ENCODE data around the gene PGAP2.
A peak's percentile ranks its signal among the peaks of the same experiment; 100 is the strongest.

Gene PGAP2

GRCh38 chr11:3867209-3868091 is 59.1 kb downstream of the PGAP2 start:
- H3K9me2 ChIP-seq (replicated peaks; ENCODE audit: low read depth, low read length), result no peaks in the 10 kb centered on the region
- H4K20me1 ChIP-seq (ENCODE audit: insufficient read depth, low read length, poor library complexity, severe bottlenecking), result peaks cover 23% of the 10 kb centered on the region
- no peaks in the 10 kb centered on the region for H3F3A ChIP-seq (ENCODE audit: low read depth)
- peak overlapping the region; percentile 11 for H3K4me3 ChIP-seq (ENCODE audit: low read length, poor library complexity, severe bottlenecking)
- H3K9ac ChIP-seq (ENCODE audit: low read depth, low read length, poor library complexity, severe bottlenecking), result peak overlapping the region; percentile 44
- no peaks in the 10 kb centered on the region for H3K36me3 ChIP-seq (ENCODE audit: insufficient read depth, low read length)
- H2AFZ ChIP-seq (ENCODE audit: low read length), result no peak overlapping the region
- H3K9me3 ChIP-seq (ENCODE audit: insufficient read depth, low read depth, low read length), result no peaks in the 10 kb centered on the region
- H3K79me2 ChIP-seq (ENCODE audit: insufficient read depth, low read length), result peaks cover 100% of the 10 kb centered on the region
- peaks cover 83% of the 10 kb centered on the region for H3K4me1 ChIP-seq (ENCODE audit: insufficient read depth, low read length, poor library complexity, severe bottlenecking)
- H3K27me3 ChIP-seq (ENCODE audit: insufficient read depth, low read length, poor library complexity, severe bottlenecking), result no peaks in the 10 kb centered on the region
- peak overlapping the region; percentile 66 for H3K4me2 ChIP-seq (ENCODE audit: low read depth, low read length, poor library complexity, severe bottlenecking)
- TF ChIP-seq, protein P1, sequence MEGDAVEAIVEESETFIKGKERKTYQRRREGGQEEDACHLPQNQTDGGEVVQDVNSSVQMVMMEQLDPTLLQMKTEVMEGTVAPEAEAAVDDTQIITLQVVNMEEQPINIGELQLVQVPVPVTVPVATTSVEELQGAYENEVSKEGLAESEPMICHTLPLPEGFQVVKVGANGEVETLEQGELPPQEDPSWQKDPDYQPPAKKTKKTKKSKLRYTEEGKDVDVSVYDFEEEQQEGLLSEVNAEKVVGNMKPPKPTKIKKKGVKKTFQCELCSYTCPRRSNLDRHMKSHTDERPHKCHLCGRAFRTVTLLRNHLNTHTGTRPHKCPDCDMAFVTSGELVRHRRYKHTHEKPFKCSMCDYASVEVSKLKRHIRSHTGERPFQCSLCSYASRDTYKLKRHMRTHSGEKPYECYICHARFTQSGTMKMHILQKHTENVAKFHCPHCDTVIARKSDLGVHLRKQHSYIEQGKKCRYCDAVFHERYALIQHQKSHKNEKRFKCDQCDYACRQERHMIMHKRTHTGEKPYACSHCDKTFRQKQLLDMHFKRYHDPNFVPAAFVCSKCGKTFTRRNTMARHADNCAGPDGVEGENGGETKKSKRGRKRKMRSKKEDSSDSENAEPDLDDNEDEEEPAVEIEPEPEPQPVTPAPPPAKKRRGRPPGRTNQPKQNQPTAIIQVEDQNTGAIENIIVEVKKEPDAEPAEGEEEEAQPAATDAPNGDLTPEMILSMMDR (conservative IDR thresholded peaks at IDR 0.05; ENCODE audit: low read length), result no peak
- TF ChIP-seq EZH2phosphoT487 (IDR thresholded peaks at IDR 0.05; ENCODE audit: borderline replicate concordance), result no peak

DNA sequence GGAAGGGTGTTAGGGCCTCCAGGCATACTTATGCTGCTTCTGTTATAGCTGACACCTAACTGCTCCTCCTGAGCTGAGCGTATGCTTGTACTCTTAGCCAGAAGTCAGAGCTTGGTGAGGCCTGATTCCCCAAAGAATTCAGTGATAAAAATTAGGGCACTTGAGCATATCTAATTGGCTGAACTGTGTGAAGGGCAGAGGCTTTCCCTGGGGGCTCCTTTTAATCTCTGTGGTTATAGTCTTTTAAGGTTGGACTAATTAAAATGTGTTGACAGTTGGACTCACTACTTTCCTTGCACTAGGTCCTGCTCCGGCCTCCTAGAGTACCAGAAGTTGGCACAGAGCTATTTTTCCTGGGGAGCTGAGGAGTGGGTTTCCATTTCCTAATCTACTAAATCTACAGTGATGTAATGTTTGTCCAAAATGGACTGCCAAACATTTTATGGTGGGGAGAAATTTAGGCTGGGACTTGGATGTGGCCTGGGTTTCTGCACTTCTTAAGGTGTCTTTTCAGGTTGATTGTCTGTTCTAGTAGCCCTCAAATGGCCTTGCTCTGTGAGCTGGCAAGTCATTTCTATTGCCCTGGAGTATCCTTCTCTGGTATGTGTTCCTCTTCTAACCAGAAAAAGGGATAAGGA is 65.5 kb downstream of the PGAP2 start:
- peak overlapping the region; percentile 45 for H3K4me3 ChIP-seq (ENCODE audit: low read length, poor library complexity, severe bottlenecking)
- H2AFZ ChIP-seq (ENCODE audit: low read length), result no peak overlapping the region
- H3K36me3 ChIP-seq (ENCODE audit: insufficient read depth, low read length), result no peaks in the 10 kb centered on the region; the same call in 1 of the 2 replicates
- H3K9ac ChIP-seq (ENCODE audit: low read depth, low read length, poor library complexity, severe bottlenecking), result peak overlapping the region; percentile 32
- peak overlapping the region; percentile 36 for H3K4me2 ChIP-seq (ENCODE audit: low read depth, low read length, poor library complexity, severe bottlenecking)
- peaks cover 69% of the 10 kb centered on the region for H3K4me1 ChIP-seq (ENCODE audit: insufficient read depth, low read length, poor library complexity, severe bottlenecking)
- H4K20me1 ChIP-seq (ENCODE audit: insufficient read depth, low read length, poor library complexity, severe bottlenecking), result peaks cover 18% of the 10 kb centered on the region
- H3K27me3 ChIP-seq (ENCODE audit: insufficient read depth, low read length, poor library complexity, severe bottlenecking), result no peaks in the 10 kb centered on the region
- H3K9me3 ChIP-seq (ENCODE audit: insufficient read depth, low read depth, low read length), result no peaks in the 10 kb centered on the region
- H3K9me2 ChIP-seq (replicated peaks; ENCODE audit: low read depth, low read length), result no peaks in the 10 kb centered on the region
- peaks cover 98% of the 10 kb centered on the region for H3K79me2 ChIP-seq (ENCODE audit: insufficient read depth, low read length)
- TF ChIP-seq, protein P1 (conservative IDR thresholded peaks at IDR 0.05; ENCODE audit: low read length), result no peak
- peaks cover 2% of the 10 kb centered on the region; the same call in 1 of the 2 replicates for H3F3A ChIP-seq (ENCODE audit: low read depth)
